Measurements from ENCODE around the gene OGG1. TPM values are rescaled to one million over a fixed set of nuclear protein-coding genes. Genes with fewer than 3 reads are reported as not detected.

Gene OGG1
- total and polyA plus RNA-seq, 11 donors = 6.2 to 14.8 (median 9.5) TPM

- DNase-seq = no peak
- H3K9me3 ChIP-seq = no peaks in the 10 kb centered on the region
- WGBS, 4 donors = 85 to 93% (median 91%) methylated on average over 12 of the region's 12 CpGs
- intact Hi-C loops (cut with DNase I) = loop anchor here in 2 of 10 donors (10.0 kb wide), 2 partner anchors 47 to 117 kb away; partner anchors contain the start of genes IL17RC (in 1 of the 2) and RPUSD3 (in 1 of the 2)
- no peak overlapping the region for H3K4me3 ChIP-seq
- H3K27me3 ChIP-seq = no peaks in the 10 kb centered on the region
- peaks cover 5 to 76% (median 66%) of the 10 kb centered on the region in 9 donors for H3K36me3 ChIP-seq
- ATAC-seq = no peak
- peaks cover 0 to 40% (median 17%) of the 10 kb centered on the region in 12 donors for H3K4me1 ChIP-seq
- H3K27ac ChIP-seq = no peak overlapping the region
- TF ChIP-seq CTCF (IDR thresholded peaks at IDR 0.05) (no peak), POLR2A (IDR thresholded peaks at IDR 0.05) (no peak)
Observed at GRCh38 chr3:9797196-9797945, 47.6 kb downstream of the OGG1 start.

- Histone ChIP-seq H3K9me3 (no peaks in the 10 kb centered on the region), H3K4me1 (peaks cover 0 to 23% (median 6%) of the 10 kb centered on the region in 12 donors), H3K4me3 (no peak overlapping the region), H3K27me3 (no peaks in the 10 kb centered on the region), H3K27ac (no peak overlapping the region), H3K36me3 (peaks cover 5 to 99% (median 84%) of the 10 kb centered on the region in 9 donors)
- 80 to 89% (median 89%) methylated on average over 5 of the region's 5 CpGs for WGBS, 4 donors
- no peak for ATAC-seq
- no peak for TF ChIP-seq POLR2A (IDR thresholded peaks at IDR 0.05)
- TF ChIP-seq CTCF (IDR thresholded peaks at IDR 0.05) = peak in 2 of 12 donors; percentile 7 to 10
- DNase-seq = no peak
- intact Hi-C loops (cut with DNase I) = no loop called here
Observed at GRCh38 chr3:9800529-9800928, 50.8 kb downstream of the OGG1 start.

- Histone ChIP-seq H3K27me3 (no peaks in the 10 kb centered on the region), H3K4me1 (peaks cover 0 to 11% (median 5%) of the 10 kb centered on the region in 12 donors), H3K9me3 (no peaks in the 10 kb centered on the region), H3K27ac (peak overlapping the region in 11 of 12 donors; percentile 32 to 73 (median 57)), H3K36me3 (peaks cover under 1 to 99% (median 91%) of the 10 kb centered on the region in 9 donors), H3K4me3 (no peak overlapping the region)
- TF ChIP-seq CTCF (IDR thresholded peaks at IDR 0.05) = no peak
- no peak for TF ChIP-seq POLR2A (IDR thresholded peaks at IDR 0.05)
- intact Hi-C loops (cut with DNase I) = no loop called here
- 33 to 84% (median 61%) methylated on average over 1 of the region's 1 CpG for WGBS, 4 donors
- DNase-seq (no peak), ATAC-seq (peak; percentile 33 to 59 (median 40))
Observed at GRCh38 chr3:9803494-9803893, 53.7 kb downstream of the OGG1 start.

GRCh38 chr3:9804996-9805395 lies 55.2 kb downstream of the OGG1 start:
- Histone ChIP-seq H3K27ac (no peak overlapping the region), H3K4me1 (peaks cover 0 to 20% (median 6%) of the 10 kb centered on the region in 12 donors), H3K27me3 (no peaks in the 10 kb centered on the region), H3K36me3 (peaks cover 0 to 85% (median 76%) of the 10 kb centered on the region in 9 donors), H3K9me3 (no peaks in the 10 kb centered on the region), H3K4me3 (no peak overlapping the region)
- DNase-seq = no peak
- intact Hi-C loops (cut with DNase I) = no loop called here
- no peak for ATAC-seq
- no peak for TF ChIP-seq CTCF (IDR thresholded peaks at IDR 0.05)
- no peak for TF ChIP-seq POLR2A (IDR thresholded peaks at IDR 0.05)
- WGBS, 4 donors = 89 to 95% (median 93%) methylated on average over 5 of the region's 5 CpGs
